Measurements from ENCODE around the gene NAPA.

The NAPA gene

GRCh38 chr19:47497050-47497766 is 17.7 kb downstream of the NAPA start:
- H4K20me1 ChIP-seq (ENCODE audit: insufficient read depth, low read length, poor library complexity, severe bottlenecking) = no peaks in the 10 kb centered on the region
- H3K36me3 ChIP-seq (ENCODE audit: insufficient read depth, low read length) = peaks cover 41% of the 10 kb centered on the region; the same call in 1 of the 2 replicates
- no peak overlapping the region for H2AFZ ChIP-seq (ENCODE audit: low read length)
- no peaks in the 10 kb centered on the region for H3F3A ChIP-seq (ENCODE audit: low read depth)
- H3K4me3 ChIP-seq (ENCODE audit: low read length, poor library complexity, severe bottlenecking) = no peak overlapping the region
- H3K9me3 ChIP-seq (ENCODE audit: insufficient read depth, low read depth, low read length) = no peaks in the 10 kb centered on the region
- no peaks in the 10 kb centered on the region for H3K79me2 ChIP-seq (ENCODE audit: insufficient read depth, low read length)
- no peak overlapping the region for H3K4me2 ChIP-seq (ENCODE audit: low read depth, low read length, poor library complexity, severe bottlenecking)
- H3K27me3 ChIP-seq (ENCODE audit: insufficient read depth, low read length, poor library complexity, severe bottlenecking) = no peaks in the 10 kb centered on the region
- TF ChIP-seq EZH2phosphoT487 (IDR thresholded peaks at IDR 0.05; ENCODE audit: borderline replicate concordance) (no peak), CTCF (conservative IDR thresholded peaks at IDR 0.05; ENCODE audit: low read length) (no peak)
- no peak overlapping the region for H3K9ac ChIP-seq (ENCODE audit: low read depth, low read length, poor library complexity, severe bottlenecking)
- no peaks in the 10 kb centered on the region for H3K9me2 ChIP-seq (replicated peaks; ENCODE audit: low read depth, low read length)
- H3K4me1 ChIP-seq (ENCODE audit: insufficient read depth, low read length, poor library complexity, severe bottlenecking) = no peaks in the 10 kb centered on the region

- no peak overlapping the region for H2AFZ ChIP-seq (ENCODE audit: low read length)
- H3K4me1 ChIP-seq (ENCODE audit: insufficient read depth, low read length, poor library complexity, severe bottlenecking) = no peaks in the 10 kb centered on the region
- H3K27me3 ChIP-seq (ENCODE audit: insufficient read depth, low read length, poor library complexity, severe bottlenecking) = no peaks in the 10 kb centered on the region
- no peak overlapping the region for H3K4me2 ChIP-seq (ENCODE audit: low read depth, low read length, poor library complexity, severe bottlenecking)
- peaks cover 47% of the 10 kb centered on the region; the same call in 1 of the 2 replicates for H3K36me3 ChIP-seq (ENCODE audit: insufficient read depth, low read length)
- H3F3A ChIP-seq (ENCODE audit: low read depth) = no peaks in the 10 kb centered on the region
- no peaks in the 10 kb centered on the region for H3K79me2 ChIP-seq (ENCODE audit: insufficient read depth, low read length)
- H3K9me2 ChIP-seq (replicated peaks; ENCODE audit: low read depth, low read length) = no peaks in the 10 kb centered on the region
- TF ChIP-seq CTCF (conservative IDR thresholded peaks at IDR 0.05; ENCODE audit: low read length) = no peak
- no peak for TF ChIP-seq EZH2phosphoT487 (IDR thresholded peaks at IDR 0.05; ENCODE audit: borderline replicate concordance)
- no peaks in the 10 kb centered on the region for H4K20me1 ChIP-seq (ENCODE audit: insufficient read depth, low read length, poor library complexity, severe bottlenecking)
- no peak overlapping the region for H3K9ac ChIP-seq (ENCODE audit: low read depth, low read length, poor library complexity, severe bottlenecking)
- H3K9me3 ChIP-seq (ENCODE audit: insufficient read depth, low read depth, low read length) = no peaks in the 10 kb centered on the region
- H3K4me3 ChIP-seq (ENCODE audit: low read length, poor library complexity, severe bottlenecking) = no peak overlapping the region
Observed at GRCh38 chr19:47495478-47496372, 19.1 kb downstream of the NAPA start.

- Histone ChIP-seq H3F3A (ENCODE audit: low read depth) (no peaks in the 10 kb centered on the region), H3K4me3 (ENCODE audit: low read length, poor library complexity, severe bottlenecking) (no peak overlapping the region), H3K36me3 (ENCODE audit: insufficient read depth, low read length) (peaks cover 51% of the 10 kb centered on the region; the same call in 1 of the 2 replicates), H4K20me1 (ENCODE audit: insufficient read depth, low read length, poor library complexity, severe bottlenecking) (no peaks in the 10 kb centered on the region), H2AFZ (ENCODE audit: low read length) (no peak overlapping the region), H3K9me3 (ENCODE audit: insufficient read depth, low read depth, low read length) (no peaks in the 10 kb centered on the region), H3K9me2 (replicated peaks; ENCODE audit: low read depth, low read length) (no peaks in the 10 kb centered on the region), H3K79me2 (ENCODE audit: insufficient read depth, low read length) (no peaks in the 10 kb centered on the region), H3K4me2 (ENCODE audit: low read depth, low read length, poor library complexity, severe bottlenecking) (no peak overlapping the region), H3K27me3 (ENCODE audit: insufficient read depth, low read length, poor library complexity, severe bottlenecking) (no peaks in the 10 kb centered on the region), H3K4me1 (ENCODE audit: insufficient read depth, low read length, poor library complexity, severe bottlenecking) (no peaks in the 10 kb centered on the region), H3K9ac (ENCODE audit: low read depth, low read length, poor library complexity, severe bottlenecking) (no peak overlapping the region)
- TF ChIP-seq EZH2phosphoT487 (IDR thresholded peaks at IDR 0.05; ENCODE audit: borderline replicate concordance) (no peak), CTCF (conservative IDR thresholded peaks at IDR 0.05; ENCODE audit: low read length) (no peak)
Observed at GRCh38 chr19:47494729-47495128, 20.1 kb downstream of the NAPA start.

Data from Loucy (cell line).